Osteocyte (in vitro differentiated cells): ENCODE measurements around the gene ZNF578. TPM values are rescaled to one million over a fixed set of nuclear protein-coding genes. Genes with fewer than 3 reads are reported as not detected.
A peak's percentile ranks its signal among the peaks of the same experiment; 100 is the strongest.
"Not testable (repeated sequence)": the region's sequence is repeated elsewhere in the genome, so short reads cannot be mapped to it uniquely, and the experiment has no call there.

Experiments used
- DNase-seq: peaks from one replicate; pipeline ENCODE4 v3.0.0; 2021; ENCODE audit warnings: mixed read lengths; ENCODE audit not compliant: unreplicated experiment; ENCODE audit errors: extremely low spot score
- H3K27ac Mint-ChIP-seq: one replicate; pipeline ENCODE4 v1.8.0; 2021; ENCODE audit warnings: mild to moderate bottlenecking, mixed read lengths; ENCODE audit not compliant: unreplicated experiment
- H3K27me3 Mint-ChIP-seq: one replicate; pipeline ENCODE4 v1.8.0; 2021; ENCODE audit warnings: mixed read lengths; ENCODE audit not compliant: unreplicated experiment
- H3K36me3 Mint-ChIP-seq: one replicate; pipeline ENCODE4 v1.8.0; 2021; ENCODE audit warnings: mixed read lengths; ENCODE audit not compliant: unreplicated experiment
- H3K4me1 Mint-ChIP-seq: one replicate; pipeline ENCODE4 v1.8.0; 2021; ENCODE audit warnings: mixed read lengths; ENCODE audit not compliant: unreplicated experiment
- H3K4me3 Mint-ChIP-seq: one replicate; pipeline ENCODE4 v1.8.0; 2021; ENCODE audit warnings: mild to moderate bottlenecking, moderate library complexity, mixed read lengths; ENCODE audit not compliant: unreplicated experiment
- H3K9me3 Mint-ChIP-seq: one replicate; pipeline ENCODE4 v1.8.0; 2021; ENCODE audit warnings: mixed read lengths; ENCODE audit not compliant: unreplicated experiment
- total RNA-seq: library from RNA; stranded (reverse); gene quantifications from 2 replicates; pipeline ENCODE4 v1.2.1, GENCODE V29; 2021
- TF ChIP-seq, protein P1 (sequence below): fragments of 200-600 bp; sonication (generic); IDR thresholded peaks from 2 replicates; pipeline ENCODE4 v1.5.0; 2021; ENCODE audit warnings: antibody characterized with exemption, mild to moderate bottlenecking, moderate library complexity

The ZNF578 gene
- total RNA-seq, 1 donor from 2014 or later = not detected

GRCh38 chr19:52444506-52444905, 8.8 kb upstream of the ZNF578 start:
- H3K27me3 Mint-ChIP-seq = no peaks in the 10 kb centered on the region

DNA sequence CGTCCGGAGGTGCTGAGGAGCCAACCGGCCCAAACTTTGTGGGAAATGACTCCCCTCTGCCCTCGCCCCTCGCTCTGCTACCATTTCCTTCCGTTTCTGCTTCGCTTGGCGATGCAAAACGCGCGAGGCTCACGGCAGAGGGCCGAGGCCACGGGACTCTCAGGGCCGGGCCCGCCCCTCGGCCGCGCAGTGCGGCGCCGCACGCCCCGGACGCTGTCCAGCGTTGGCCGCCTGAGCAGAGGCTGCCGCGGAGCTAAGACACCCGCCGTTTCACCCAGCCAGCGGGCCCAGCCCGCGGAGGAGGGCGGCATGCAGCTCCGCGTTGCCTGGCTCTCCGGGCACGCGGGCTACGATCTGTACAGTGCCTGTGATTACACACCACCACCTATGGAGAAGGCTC, 2.1 kb upstream of the ZNF578 start:
- H3K9me3 Mint-ChIP-seq = peaks cover 54% of the 10 kb centered on the region
- H3K36me3 Mint-ChIP-seq = no peaks in the 10 kb centered on the region
- no peak overlapping the region for H3K4me3 Mint-ChIP-seq
- DNase-seq = no peak
- H3K27ac Mint-ChIP-seq = no peak overlapping the region
- H3K27me3 Mint-ChIP-seq = no peaks in the 10 kb centered on the region
- no peaks in the 10 kb centered on the region for H3K4me1 Mint-ChIP-seq
- TF ChIP-seq, protein P1, sequence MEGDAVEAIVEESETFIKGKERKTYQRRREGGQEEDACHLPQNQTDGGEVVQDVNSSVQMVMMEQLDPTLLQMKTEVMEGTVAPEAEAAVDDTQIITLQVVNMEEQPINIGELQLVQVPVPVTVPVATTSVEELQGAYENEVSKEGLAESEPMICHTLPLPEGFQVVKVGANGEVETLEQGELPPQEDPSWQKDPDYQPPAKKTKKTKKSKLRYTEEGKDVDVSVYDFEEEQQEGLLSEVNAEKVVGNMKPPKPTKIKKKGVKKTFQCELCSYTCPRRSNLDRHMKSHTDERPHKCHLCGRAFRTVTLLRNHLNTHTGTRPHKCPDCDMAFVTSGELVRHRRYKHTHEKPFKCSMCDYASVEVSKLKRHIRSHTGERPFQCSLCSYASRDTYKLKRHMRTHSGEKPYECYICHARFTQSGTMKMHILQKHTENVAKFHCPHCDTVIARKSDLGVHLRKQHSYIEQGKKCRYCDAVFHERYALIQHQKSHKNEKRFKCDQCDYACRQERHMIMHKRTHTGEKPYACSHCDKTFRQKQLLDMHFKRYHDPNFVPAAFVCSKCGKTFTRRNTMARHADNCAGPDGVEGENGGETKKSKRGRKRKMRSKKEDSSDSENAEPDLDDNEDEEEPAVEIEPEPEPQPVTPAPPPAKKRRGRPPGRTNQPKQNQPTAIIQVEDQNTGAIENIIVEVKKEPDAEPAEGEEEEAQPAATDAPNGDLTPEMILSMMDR = no peak

More at GRCh38 chr19:52444506-52444905, 8.8 kb upstream of the ZNF578 start:
- Mint-ChIP-seq H3K4me1 (no peaks in the 10 kb centered on the region), H3K27ac (no peak overlapping the region), H3K4me3 (no peak overlapping the region), H3K36me3 (no peaks in the 10 kb centered on the region), H3K9me3 (peaks cover 57% of the 10 kb centered on the region)
- TF ChIP-seq, protein P1 = no peak
- no peak for DNase-seq

GRCh38 chr19:52464798-52465470, 11.6 kb downstream of the ZNF578 start:
- H3K36me3 Mint-ChIP-seq = no peaks in the 10 kb centered on the region
- DNase-seq = no peak
- H3K27me3 Mint-ChIP-seq = no peaks in the 10 kb centered on the region
- TF ChIP-seq, protein P1 = peak; percentile 28
- no peak overlapping the region for H3K27ac Mint-ChIP-seq
- peaks cover 48% of the 10 kb centered on the region for H3K9me3 Mint-ChIP-seq
- H3K4me1 Mint-ChIP-seq = no peaks in the 10 kb centered on the region
- H3K4me3 Mint-ChIP-seq = no peak overlapping the region

GRCh38 chr19:52473655-52474350, 20.4 kb downstream of the ZNF578 start:
- TF ChIP-seq, protein P1 = no peak
- Mint-ChIP-seq H3K27me3 (no peaks in the 10 kb centered on the region), H3K36me3 (peaks cover 4% of the 10 kb centered on the region), H3K9me3 (peaks cover 47% of the 10 kb centered on the region), H3K27ac (no peak overlapping the region), H3K4me1 (no peaks in the 10 kb centered on the region), H3K4me3 (no peak overlapping the region)
- no peak for DNase-seq

- Mint-ChIP-seq H3K9me3 (peaks cover 45% of the 10 kb centered on the region), H3K27me3 (no peaks in the 10 kb centered on the region), H3K27ac (no peak overlapping the region)
Observed at GRCh38 chr19:52474351-52475127, 21.2 kb downstream of the ZNF578 start.

DNA sequence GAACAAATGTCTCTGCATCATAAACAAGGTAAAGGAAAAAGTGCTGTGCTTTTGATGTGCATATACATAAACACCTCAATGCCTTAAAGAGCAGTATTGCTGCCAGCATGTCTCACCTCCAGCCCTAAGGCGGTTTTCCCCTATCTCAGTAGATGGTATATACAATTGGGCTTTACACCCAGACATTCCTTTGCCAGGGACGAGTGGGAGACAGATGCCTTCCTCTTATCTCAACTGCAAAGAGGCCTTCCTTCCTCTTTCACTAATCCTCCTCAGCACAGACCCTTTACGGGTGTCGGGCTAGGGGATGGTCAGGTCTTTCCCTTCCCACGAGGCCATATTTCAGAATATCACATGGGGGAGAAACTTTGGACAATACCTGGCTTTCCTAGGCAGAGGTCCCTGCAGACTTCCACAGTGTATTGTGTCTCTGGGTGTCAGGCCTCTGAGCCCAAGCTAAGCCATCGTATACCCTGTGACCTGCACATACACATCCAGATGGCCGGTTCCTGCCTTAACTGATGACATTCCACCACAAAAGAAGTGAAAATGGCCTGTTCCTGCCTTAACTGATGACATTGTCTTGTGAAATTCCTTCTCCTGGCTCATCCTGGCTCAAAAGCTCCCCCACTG, 30.9 kb downstream of the ZNF578 start:
- H3K36me3 Mint-ChIP-seq, H3K27ac Mint-ChIP-seq, H3K27me3 Mint-ChIP-seq, H3K4me3 Mint-ChIP-seq, DNase-seq, H3K4me1 Mint-ChIP-seq: not testable (repeated sequence)
- H3K9me3 Mint-ChIP-seq = peaks cover 28% of the 10 kb centered on the region

More at GRCh38 chr19:52474351-52475127, 21.2 kb downstream of the ZNF578 start:
- H3K4me3 Mint-ChIP-seq = no peak overlapping the region
- no peak for DNase-seq
- TF ChIP-seq, protein P1 = no peak
- H3K36me3 Mint-ChIP-seq = peaks cover 4% of the 10 kb centered on the region
- H3K4me1 Mint-ChIP-seq = no peaks in the 10 kb centered on the region

DNA sequence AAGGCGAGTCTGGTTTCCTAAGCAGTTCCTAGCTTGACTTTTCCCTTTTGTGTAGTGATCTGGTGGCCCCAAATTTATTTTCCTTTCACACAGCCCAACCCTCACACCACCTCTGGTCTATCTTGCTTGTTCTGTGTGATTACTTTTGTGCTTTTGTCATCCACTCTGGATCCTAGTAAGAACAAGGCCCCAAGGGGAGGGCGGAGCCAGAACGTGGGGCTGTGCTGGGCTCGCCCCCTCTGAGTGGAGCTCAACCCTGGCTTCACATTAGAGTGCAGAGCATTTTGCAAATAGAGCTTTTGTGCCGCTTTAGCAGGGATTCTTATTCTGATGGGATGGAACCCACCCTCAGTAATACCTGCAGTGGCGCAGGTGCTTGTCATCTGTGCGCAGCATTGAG, 31.7 kb downstream of the ZNF578 start:
- not testable (repeated sequence) for H3K36me3 Mint-ChIP-seq, H3K27me3 Mint-ChIP-seq, H3K4me3 Mint-ChIP-seq, H3K27ac Mint-ChIP-seq, H3K4me1 Mint-ChIP-seq
- peaks cover 28% of the 10 kb centered on the region for H3K9me3 Mint-ChIP-seq
- DNase-seq = peak; percentile 63
